ENCODE measurements around the gene MPND. TPM values are rescaled to one million over a fixed set of nuclear protein-coding genes. Genes with fewer than 3 reads are reported as not detected.

The MPND gene
- total and polyA plus RNA-seq, 2 of the 13 experiments (the other 11 are each of a cell fraction or from before 2014, with no cell fraction given): 10.8 to 15.8 TPM

- TF ChIP-seq ZNF512B (CRISPR knock-in tag; IDR thresholded peaks at IDR 0.05; ENCODE audit: borderline replicate concordance) (0 out of 2 replicates have a peak, but pooled peaks have one; percentile 38), ZNF781 (CRISPR knock-in tag; IDR thresholded peaks at IDR 0.05; ENCODE audit: borderline replicate concordance, not compliant biosample characterization) (no peak), PHB2 (IDR thresholded peaks at IDR 0.05; ENCODE audit: partially characterized antibody) (no peak), RORA (CRISPR knock-in tag; IDR thresholded peaks at IDR 0.05) (no peak), BORCS8-MEF2B (CRISPR knock-in tag; IDR thresholded peaks at IDR 0.05) (no peak), ZNF136 (CRISPR knock-in tag; IDR thresholded peaks at IDR 0.05; ENCODE audit: low read depth) (no peak), ZFX (CRISPR knock-in tag; IDR thresholded peaks at IDR 0.05; ENCODE audit: low read depth) (0 out of 2 replicates have a peak, but pooled peaks have one; percentile 6), TCF12 (IDR thresholded peaks at IDR 0.05) (no peak), TCF12 (CRISPR knock-in tag; IDR thresholded peaks at IDR 0.05) (no peak), TFDP1 (CRISPR knock-in tag; IDR thresholded peaks at IDR 0.05; ENCODE audit: borderline replicate concordance) (no peak), GATAD1 (CRISPR knock-in tag; IDR thresholded peaks at IDR 0.05) (no peak), ZBTB33 (CRISPR knock-in tag; IDR thresholded peaks at IDR 0.05) (no peak), ZNF550 (CRISPR knock-in tag; IDR thresholded peaks at IDR 0.05; ENCODE audit: borderline replicate concordance) (no peak), CREBL2 (CRISPR knock-in tag; IDR thresholded peaks at IDR 0.05; ENCODE audit: borderline replicate concordance) (no peak), ZNF7 (CRISPR knock-in tag; IDR thresholded peaks at IDR 0.05) (no peak), HHEX (CRISPR knock-in tag; IDR thresholded peaks at IDR 0.05) (no peak), ZBTB37 (CRISPR knock-in tag; IDR thresholded peaks at IDR 0.05) (no peak), MZF1 (CRISPR knock-in tag; IDR thresholded peaks at IDR 0.05; ENCODE audit: borderline replicate concordance) (0 out of 2 replicates have a peak, but pooled peaks have one; percentile 72), U2AF2 (IDR thresholded peaks at IDR 0.05; ENCODE audit: low read depth, low read length) (no peak), ZNF24 (IDR thresholded peaks at IDR 0.05) (peak; percentile 86), NR2F2 (IDR thresholded peaks at IDR 0.05; ENCODE audit: borderline replicate concordance, low read depth) (no peak)
These were observed 59.8 kb downstream of the MPND start (continued) for GRCh38 chr19:4403005-4403761.

Data from HepG2 (cell line).